GM10266 (cell line): ENCODE data around the gene TRIM37.
A peak's percentile ranks its signal among the peaks of the same experiment; 100 is the strongest.

Experiments used
- DNase-seq: peaks from one replicate; pipeline ENCODE4 v3.0.0; 2012; ENCODE audit errors: extremely low spot score
- TF ChIP-seq, protein P1 (sequence below): IDR thresholded peaks from 2 replicates; pipeline ENCODE4 v1.5.1; 2012; ENCODE audit warnings: mild to moderate bottlenecking, low read depth; ENCODE audit not compliant: control insufficient read depth, insufficient read depth; ENCODE audit errors: missing control alignments

TRIM37 gene

DNA sequence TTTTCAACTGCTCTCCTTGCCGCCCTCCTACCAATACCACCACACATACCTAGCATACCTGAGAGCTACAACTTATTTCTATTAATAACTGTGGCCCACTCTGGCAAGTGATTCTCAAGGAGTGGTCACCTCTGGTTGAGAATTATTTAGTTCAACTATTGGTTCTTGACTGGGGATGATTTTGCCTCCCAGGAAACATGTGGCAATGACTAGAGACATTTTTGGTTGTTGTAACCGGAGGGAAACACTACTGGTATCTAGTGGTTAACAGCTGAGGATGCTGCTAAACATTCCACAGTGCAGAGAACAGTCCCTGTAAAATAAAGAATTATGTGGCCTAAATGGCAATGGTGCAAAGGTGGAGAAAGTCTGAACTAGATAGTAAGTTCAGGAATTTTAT, 96.7 kb downstream of the TRIM37 start:
- TF ChIP-seq, protein P1, sequence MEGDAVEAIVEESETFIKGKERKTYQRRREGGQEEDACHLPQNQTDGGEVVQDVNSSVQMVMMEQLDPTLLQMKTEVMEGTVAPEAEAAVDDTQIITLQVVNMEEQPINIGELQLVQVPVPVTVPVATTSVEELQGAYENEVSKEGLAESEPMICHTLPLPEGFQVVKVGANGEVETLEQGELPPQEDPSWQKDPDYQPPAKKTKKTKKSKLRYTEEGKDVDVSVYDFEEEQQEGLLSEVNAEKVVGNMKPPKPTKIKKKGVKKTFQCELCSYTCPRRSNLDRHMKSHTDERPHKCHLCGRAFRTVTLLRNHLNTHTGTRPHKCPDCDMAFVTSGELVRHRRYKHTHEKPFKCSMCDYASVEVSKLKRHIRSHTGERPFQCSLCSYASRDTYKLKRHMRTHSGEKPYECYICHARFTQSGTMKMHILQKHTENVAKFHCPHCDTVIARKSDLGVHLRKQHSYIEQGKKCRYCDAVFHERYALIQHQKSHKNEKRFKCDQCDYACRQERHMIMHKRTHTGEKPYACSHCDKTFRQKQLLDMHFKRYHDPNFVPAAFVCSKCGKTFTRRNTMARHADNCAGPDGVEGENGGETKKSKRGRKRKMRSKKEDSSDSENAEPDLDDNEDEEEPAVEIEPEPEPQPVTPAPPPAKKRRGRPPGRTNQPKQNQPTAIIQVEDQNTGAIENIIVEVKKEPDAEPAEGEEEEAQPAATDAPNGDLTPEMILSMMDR: no peak
- DNase-seq: no peak

DNA sequence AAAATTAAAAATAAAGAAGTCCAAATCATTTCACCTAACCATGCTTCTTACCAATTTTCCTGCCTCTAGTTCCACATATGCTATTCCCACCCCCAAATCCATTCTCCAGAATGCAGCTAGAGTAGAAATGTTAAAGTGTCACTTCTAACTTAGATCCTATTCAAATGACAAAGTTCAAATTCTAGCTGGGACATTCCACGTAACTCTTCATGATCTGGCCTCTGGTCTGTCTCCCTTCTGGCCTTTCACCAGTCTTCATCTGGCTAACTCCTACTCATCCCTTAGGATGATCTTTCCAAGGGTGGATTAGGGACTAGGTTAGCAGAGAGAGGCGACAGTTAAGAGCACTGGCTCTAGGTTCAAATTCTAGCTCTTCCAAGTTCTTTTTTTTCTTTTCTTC, 97.9 kb downstream of the TRIM37 start:
- TF ChIP-seq, protein P1: no peak
- no peak for DNase-seq

DNA sequence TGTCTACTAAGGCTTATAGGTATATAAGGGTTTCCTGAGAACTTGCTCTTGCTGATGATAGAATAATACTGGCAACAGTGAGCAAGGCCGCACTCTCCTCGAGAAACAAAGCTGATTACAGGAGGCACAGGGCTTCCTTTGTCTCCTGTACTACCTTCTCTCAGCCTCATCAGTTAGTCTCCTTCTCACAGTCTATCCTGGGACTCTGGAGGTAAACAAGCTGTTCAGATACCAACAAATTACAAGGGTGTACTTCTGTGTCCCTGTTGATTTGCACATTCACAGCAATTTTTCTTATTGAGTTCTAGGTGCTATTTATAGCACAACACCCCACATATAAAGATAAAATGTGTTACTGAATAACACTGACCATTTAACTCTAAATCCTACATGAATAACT, 98.7 kb downstream of the TRIM37 start:
- no peak for DNase-seq
- TF ChIP-seq, protein P1: no peak

GRCh38 chr17:59004338-59005111, 102.2 kb downstream of the TRIM37 start:
- TF ChIP-seq, protein P1: peak; percentile 87

DNA sequence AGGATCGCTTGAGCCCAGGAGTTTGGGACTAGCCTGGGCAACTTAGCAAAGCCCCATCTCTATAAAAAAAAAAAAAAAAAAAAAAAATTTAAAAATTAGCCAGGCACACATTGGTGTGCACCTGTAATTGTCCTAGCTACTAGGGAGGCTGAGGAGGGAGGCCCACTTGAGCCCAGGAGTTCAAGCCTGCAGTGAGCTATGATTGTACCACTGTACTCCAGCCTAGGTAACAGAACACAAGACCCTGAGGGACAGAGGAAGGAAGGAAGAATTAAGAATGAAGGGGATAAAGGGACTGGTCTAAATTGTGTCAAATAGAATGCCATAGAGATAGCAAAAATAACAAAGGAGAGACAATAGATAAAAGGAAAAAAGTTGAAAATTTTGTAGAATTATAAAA, 102.8 kb downstream of the TRIM37 start:
- TF ChIP-seq, protein P1: no peak
- no peak for DNase-seq

More at GRCh38 chr17:59004338-59005111, 102.2 kb downstream of the TRIM37 start:
- DNase-seq: peak; percentile 37

DNA sequence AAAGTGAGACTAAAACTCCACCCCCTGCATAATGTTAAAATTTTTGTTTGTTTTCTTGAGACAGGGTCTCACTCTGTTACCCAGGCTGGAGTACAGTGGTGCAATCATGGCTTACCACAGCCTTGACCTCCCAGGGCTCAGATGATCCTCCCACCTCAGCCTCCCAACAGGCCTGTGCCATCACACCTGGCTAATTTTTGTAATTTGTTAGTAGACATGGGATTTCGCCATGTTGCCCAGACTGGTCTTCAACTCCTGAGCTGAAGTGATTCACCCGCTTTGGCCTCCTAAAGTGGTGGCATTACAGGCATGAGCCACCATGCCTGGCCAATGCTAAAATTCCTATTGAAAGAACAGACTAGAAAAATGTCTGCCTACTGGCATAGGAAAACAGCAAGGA, 103.8 kb downstream of the TRIM37 start:
- TF ChIP-seq, protein P1: no peak
- no peak for DNase-seq

DNA sequence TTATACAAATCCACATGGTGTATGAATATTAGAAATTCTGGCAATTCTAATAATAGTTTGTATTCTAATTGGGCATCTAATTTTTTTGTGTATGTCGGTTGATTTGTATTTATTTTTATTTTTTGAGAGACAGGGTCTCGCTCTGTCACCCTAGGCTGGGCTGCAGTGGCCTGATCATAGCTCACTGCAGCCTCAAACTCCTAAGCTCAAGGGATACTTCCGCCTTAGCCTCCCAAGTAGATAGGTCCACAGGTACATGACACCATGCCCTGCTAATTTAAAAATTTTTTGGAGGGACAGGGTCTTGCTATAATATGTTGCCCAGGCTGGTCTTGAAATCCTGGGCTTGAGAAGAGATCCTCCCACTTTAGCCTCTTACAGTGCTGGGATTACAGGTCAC, 104.6 kb downstream of the TRIM37 start:
- DNase-seq: no peak
- TF ChIP-seq, protein P1: no peak
